Measurements from ENCODE around the gene ETV6.

Gene ETV6

DNA sequence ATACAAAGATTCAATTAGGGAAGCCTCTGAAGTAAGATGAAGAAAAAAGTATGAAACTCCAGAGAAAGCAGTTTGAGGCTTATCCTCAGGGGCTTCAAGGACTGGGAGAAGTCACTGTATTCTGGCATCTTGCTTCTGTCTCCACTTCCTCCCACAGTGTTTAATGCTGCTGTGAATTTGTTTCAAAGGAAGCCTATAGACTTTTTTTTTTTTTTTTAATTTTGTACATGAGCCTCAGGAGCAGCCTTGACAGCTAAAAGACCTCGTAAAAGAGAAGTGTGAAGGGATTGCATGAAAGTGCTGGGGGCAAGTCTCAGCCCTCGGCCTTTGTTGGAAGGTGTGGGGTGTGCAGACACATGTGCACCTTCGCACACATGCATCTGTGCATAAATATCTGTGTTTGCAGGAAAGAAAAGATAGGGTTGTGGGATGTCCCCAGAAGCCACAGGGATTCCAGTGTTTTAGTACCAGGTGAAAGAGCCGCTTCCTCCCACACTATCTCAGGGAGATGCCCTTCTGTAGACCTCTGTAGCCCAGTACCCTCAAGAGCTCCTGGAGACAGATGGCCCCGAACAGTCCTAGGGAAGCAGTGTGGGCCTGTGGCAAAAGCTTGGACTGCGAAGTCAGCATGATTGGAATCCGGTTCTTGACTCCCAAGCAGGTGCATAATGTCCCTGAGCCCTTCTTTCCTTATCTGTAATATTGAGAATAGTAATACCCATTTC lies 227.8 kb downstream of the ETV6 start:
- Histone ChIP-seq H3K9me3 (ENCODE audit: control insufficient read depth, insufficient read depth, low read depth, low read length) (no peaks in the 10 kb centered on the region), H3K9ac (ENCODE audit: low read length) (peak overlapping the region; percentile 28), H3K4me3 (ENCODE audit: low read depth, low read length) (no peak overlapping the region), H3K27ac (ENCODE audit: low read depth, low read length) (0 out of 2 replicates have a peak overlapping the region, but pooled peaks have one; percentile 35), H3K4me1 (ENCODE audit: control insufficient read depth, insufficient read depth, low read length) (peaks cover 23% of the 10 kb centered on the region), H3K36me3 (ENCODE audit: control insufficient read depth, insufficient read depth, low read length) (no peaks in the 10 kb centered on the region), H3K27me3 (ENCODE audit: control insufficient read depth, insufficient read depth, low read length) (no peaks in the 10 kb centered on the region)

DNA sequence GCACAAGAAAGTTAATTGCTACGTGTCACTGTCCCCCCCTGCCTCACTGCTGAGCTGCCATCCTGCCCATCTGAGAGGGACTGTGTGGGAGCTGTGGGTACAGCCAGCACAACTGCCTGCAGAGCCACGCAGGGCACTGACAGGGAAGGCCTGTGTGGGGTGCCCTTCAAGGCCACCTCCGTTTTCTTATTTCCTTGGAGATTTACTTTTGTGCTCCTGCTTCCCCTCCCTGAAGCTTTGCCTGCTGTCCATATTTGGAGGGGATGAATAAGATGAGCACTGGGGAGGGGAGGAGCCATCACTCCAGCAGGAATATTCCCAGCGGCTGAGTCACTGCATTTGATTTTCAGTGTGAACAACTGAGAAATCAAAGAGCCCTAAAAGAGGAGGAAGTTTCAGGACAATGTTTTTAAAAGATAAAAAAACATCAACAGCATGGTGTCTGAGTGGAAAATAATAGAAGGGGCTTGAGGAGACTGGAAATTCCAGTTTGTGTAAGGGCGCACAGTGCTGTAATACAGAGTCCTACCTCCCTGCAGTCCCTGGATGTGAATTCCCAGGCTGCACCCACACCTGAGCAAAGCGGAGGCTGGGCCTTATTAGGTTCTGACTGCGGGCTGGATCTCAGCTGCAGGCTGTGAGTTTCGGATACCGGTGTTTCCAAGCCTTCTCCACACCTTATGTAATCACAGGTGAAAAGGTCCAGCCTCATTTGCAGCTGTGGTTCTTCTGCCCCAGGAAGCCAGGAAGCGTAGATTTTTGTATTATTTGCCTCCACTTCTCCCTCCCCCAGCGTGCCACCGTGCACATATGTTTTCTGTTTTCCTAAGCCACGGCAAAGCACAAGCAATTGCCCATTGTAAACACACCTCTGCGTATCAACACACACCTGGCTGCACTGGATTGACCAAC lies 228.7 kb downstream of the ETV6 start:
- no peaks in the 10 kb centered on the region for H3K27me3 ChIP-seq (ENCODE audit: control insufficient read depth, insufficient read depth, low read length)
- H3K4me3 ChIP-seq (ENCODE audit: low read depth, low read length): no peak overlapping the region
- no peaks in the 10 kb centered on the region for H3K36me3 ChIP-seq (ENCODE audit: control insufficient read depth, insufficient read depth, low read length)
- H3K27ac ChIP-seq (ENCODE audit: low read depth, low read length): peak overlapping the region; percentile 56; the same call in 1 of the 2 replicates
- H3K9ac ChIP-seq (ENCODE audit: low read length): peak overlapping the region; percentile 44
- H3K4me1 ChIP-seq (ENCODE audit: control insufficient read depth, insufficient read depth, low read length): peaks cover 23% of the 10 kb centered on the region
- no peaks in the 10 kb centered on the region for H3K9me3 ChIP-seq (ENCODE audit: control insufficient read depth, insufficient read depth, low read depth, low read length)

DNA sequence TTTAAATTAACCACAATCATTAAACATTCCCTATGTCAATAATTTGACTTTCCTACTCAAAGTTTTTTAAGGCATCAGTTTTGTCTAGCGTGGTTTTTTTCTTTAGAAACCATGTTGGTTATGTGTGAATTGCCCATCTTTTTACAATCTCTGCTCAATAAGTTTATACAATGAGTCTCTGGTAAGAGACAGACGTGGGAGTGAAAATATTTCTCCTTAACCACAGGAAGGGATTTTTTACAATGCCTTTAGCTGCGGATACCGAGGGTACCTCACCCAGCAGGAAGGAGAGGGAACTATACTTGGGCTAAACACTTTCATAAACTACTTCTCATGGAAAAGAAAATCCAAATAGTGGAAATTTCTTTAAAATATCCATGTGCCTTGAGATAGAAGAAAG lies 229.8 kb downstream of the ETV6 start:
- Histone ChIP-seq H3K36me3 (ENCODE audit: control insufficient read depth, insufficient read depth, low read length) (no peaks in the 10 kb centered on the region), H3K9me3 (ENCODE audit: control insufficient read depth, insufficient read depth, low read depth, low read length) (no peaks in the 10 kb centered on the region), H3K4me3 (ENCODE audit: low read depth, low read length) (no peak overlapping the region), H3K27ac (ENCODE audit: low read depth, low read length) (no peak overlapping the region; the same call in 1 of the 2 replicates), H3K9ac (ENCODE audit: low read length) (no peak overlapping the region), H3K27me3 (ENCODE audit: control insufficient read depth, insufficient read depth, low read length) (no peaks in the 10 kb centered on the region), H3K4me1 (ENCODE audit: control insufficient read depth, insufficient read depth, low read length) (peaks cover 23% of the 10 kb centered on the region)

DNA sequence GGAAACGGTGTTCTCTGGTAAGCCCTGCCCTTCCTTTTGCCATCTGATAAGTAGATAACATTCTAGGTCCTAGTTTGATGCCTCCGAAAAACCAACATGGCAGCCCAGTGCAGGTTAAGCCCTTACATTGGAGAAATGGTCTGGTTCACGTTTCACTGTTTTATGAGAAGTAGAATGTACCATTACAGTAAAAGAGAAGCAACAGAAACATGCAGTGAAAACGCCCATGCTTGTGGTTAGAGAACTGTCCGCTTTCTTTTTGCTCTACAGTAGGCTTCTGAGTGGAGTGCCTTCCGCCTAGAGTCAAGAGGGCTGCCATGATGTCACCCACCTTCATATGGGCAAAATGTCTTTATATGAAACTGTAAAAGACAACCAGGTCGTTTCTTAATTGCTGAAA lies 230.9 kb downstream of the ETV6 start:
- no peaks in the 10 kb centered on the region for H3K36me3 ChIP-seq (ENCODE audit: control insufficient read depth, insufficient read depth, low read length)

DNA sequence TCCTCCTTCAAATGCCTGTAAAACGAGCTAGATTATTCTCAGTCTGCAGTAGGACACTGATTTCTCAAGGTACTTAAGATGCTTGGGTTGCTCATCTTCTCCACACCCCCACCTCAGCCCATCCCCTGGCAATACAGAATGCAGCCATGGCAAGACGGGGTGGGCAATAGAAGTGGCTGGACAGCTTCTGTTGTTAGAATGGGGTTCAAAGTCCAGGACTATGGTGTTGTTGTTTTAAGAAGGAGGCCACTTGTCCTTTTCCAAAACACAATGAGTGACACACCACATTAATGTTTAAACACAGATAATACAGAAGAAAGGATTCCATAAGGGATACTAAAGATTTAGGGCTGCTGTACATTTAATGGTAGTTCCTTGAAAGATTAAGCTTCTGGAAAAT lies 232.4 kb downstream of the ETV6 start:
- Histone ChIP-seq H3K36me3 (ENCODE audit: control insufficient read depth, insufficient read depth, low read length) (no peaks in the 10 kb centered on the region), H3K4me1 (ENCODE audit: control insufficient read depth, insufficient read depth, low read length) (peaks cover 38% of the 10 kb centered on the region), H3K27ac (ENCODE audit: low read depth, low read length) (no peak overlapping the region), H3K4me3 (ENCODE audit: low read depth, low read length) (no peak overlapping the region), H3K9me3 (ENCODE audit: control insufficient read depth, insufficient read depth, low read depth, low read length) (no peaks in the 10 kb centered on the region), H3K27me3 (ENCODE audit: control insufficient read depth, insufficient read depth, low read length) (no peaks in the 10 kb centered on the region), H3K9ac (ENCODE audit: low read length) (no peak overlapping the region)

More for the DNA sequence above, 230.9 kb downstream of the ETV6 start:
- Histone ChIP-seq H3K9ac (ENCODE audit: low read length) (no peak overlapping the region), H3K4me3 (ENCODE audit: low read depth, low read length) (no peak overlapping the region), H3K4me1 (ENCODE audit: control insufficient read depth, insufficient read depth, low read length) (peaks cover 34% of the 10 kb centered on the region), H3K27me3 (ENCODE audit: control insufficient read depth, insufficient read depth, low read length) (no peaks in the 10 kb centered on the region), H3K27ac (ENCODE audit: low read depth, low read length) (no peak overlapping the region), H3K9me3 (ENCODE audit: control insufficient read depth, insufficient read depth, low read depth, low read length) (no peaks in the 10 kb centered on the region)

DNA sequence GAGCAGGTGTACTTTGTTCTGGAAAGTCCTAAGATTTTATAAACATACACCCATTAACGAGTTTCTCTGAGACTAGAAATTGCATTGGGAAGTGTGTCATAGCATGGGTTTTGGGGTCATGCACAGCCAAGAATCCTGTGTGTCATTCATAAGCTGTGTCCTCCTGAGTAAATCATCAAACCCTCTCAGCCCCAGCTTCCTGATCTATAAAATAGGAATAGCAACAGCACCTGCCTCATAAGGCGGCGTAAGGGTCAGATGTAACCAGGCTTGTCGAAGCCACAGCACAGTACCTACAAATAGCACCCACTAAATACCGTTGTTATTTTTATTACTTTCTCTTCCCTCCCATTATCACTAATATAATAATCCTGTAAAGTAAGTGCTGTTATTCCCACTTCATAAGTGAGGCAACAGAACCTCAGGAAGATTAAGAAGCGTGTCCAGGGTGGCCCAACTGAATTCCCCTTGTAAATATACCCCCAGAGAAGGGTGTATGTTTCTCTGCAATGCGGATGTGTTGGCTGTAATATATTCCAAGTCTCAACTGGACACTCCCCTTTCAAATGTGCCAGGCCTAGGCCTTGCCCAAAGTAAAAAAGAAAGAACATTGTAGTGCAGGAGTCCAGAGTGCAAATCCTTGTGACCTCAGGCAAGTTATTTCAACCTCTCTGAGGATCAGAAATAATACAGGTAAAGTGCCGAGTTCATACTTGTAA lies 233.0 kb downstream of the ETV6 start:
- no peak overlapping the region for H3K4me3 ChIP-seq (ENCODE audit: low read depth, low read length)
- H3K36me3 ChIP-seq (ENCODE audit: control insufficient read depth, insufficient read depth, low read length): no peaks in the 10 kb centered on the region
- no peak overlapping the region for H3K27ac ChIP-seq (ENCODE audit: low read depth, low read length)
- peaks cover 36% of the 10 kb centered on the region for H3K4me1 ChIP-seq (ENCODE audit: control insufficient read depth, insufficient read depth, low read length)
- H3K27me3 ChIP-seq (ENCODE audit: control insufficient read depth, insufficient read depth, low read length): no peaks in the 10 kb centered on the region
- H3K9ac ChIP-seq (ENCODE audit: low read length): no peak overlapping the region
- no peaks in the 10 kb centered on the region for H3K9me3 ChIP-seq (ENCODE audit: control insufficient read depth, insufficient read depth, low read depth, low read length)

DNA sequence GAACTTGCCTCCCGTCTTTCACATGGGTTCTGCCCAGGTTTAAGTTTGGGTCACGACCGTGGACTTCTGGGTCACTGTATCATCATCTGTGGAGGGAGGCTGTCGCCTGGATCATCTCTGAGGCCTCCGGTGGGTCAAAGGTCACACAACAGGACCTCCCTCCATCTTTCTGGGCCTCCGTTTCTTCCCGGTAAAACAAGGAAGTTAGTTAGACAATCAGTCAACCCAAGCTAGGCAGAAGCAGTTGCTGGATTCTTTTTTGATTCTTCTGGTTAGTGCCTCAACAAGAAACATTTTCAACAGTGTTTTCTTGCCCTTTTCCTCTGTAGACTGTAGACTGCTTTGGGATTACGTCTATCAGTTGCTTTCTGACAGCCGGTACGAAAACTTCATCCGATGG lies 234.6 kb downstream of the ETV6 start:
- no peaks in the 10 kb centered on the region for H3K27me3 ChIP-seq (ENCODE audit: control insufficient read depth, insufficient read depth, low read length)
- peaks cover 19% of the 10 kb centered on the region; the same call in 1 of the 2 replicates for H3K4me1 ChIP-seq (ENCODE audit: control insufficient read depth, insufficient read depth, low read length)
- peak overlapping the region; percentile 42; the same call in 1 of the 2 replicates for H3K27ac ChIP-seq (ENCODE audit: low read depth, low read length)
- H3K9me3 ChIP-seq (ENCODE audit: control insufficient read depth, insufficient read depth, low read depth, low read length): no peaks in the 10 kb centered on the region
- no peak overlapping the region for H3K4me3 ChIP-seq (ENCODE audit: low read depth, low read length)
- peaks cover 5% of the 10 kb centered on the region; the same call in 1 of the 2 replicates for H3K36me3 ChIP-seq (ENCODE audit: control insufficient read depth, insufficient read depth, low read length)
- no peak overlapping the region for H3K9ac ChIP-seq (ENCODE audit: low read length)

DNA sequence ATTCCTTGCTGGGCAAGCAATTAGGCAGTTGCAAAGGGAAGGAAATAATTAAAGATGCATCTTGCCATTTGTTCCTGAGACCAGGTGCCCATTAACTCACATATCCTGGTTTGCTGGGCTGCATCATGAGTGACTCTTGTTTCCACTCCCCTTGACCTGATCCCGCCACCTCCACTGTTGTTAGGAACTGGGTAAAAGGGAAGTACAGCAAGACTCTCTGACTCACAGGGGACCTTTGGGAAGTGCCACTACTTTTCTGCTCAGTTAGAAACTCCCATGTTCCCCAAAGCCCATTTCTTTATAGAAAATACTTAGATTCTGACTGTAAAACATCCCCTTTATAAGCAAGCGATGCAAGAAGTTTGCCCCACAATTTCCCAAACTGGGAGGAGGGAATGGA lies 235.2 kb downstream of the ETV6 start:
- peaks cover 19% of the 10 kb centered on the region; the same call in 1 of the 2 replicates for H3K4me1 ChIP-seq (ENCODE audit: control insufficient read depth, insufficient read depth, low read length)
- peak overlapping the region; percentile 26 for H3K9ac ChIP-seq (ENCODE audit: low read length)
- H3K9me3 ChIP-seq (ENCODE audit: control insufficient read depth, insufficient read depth, low read depth, low read length): no peaks in the 10 kb centered on the region
- peak overlapping the region; percentile 42; the same call in 1 of the 2 replicates for H3K27ac ChIP-seq (ENCODE audit: low read depth, low read length)
- H3K36me3 ChIP-seq (ENCODE audit: control insufficient read depth, insufficient read depth, low read length): peaks cover 5% of the 10 kb centered on the region; the same call in 1 of the 2 replicates
- no peaks in the 10 kb centered on the region for H3K27me3 ChIP-seq (ENCODE audit: control insufficient read depth, insufficient read depth, low read length)
- H3K4me3 ChIP-seq (ENCODE audit: low read depth, low read length): no peak overlapping the region

DNA sequence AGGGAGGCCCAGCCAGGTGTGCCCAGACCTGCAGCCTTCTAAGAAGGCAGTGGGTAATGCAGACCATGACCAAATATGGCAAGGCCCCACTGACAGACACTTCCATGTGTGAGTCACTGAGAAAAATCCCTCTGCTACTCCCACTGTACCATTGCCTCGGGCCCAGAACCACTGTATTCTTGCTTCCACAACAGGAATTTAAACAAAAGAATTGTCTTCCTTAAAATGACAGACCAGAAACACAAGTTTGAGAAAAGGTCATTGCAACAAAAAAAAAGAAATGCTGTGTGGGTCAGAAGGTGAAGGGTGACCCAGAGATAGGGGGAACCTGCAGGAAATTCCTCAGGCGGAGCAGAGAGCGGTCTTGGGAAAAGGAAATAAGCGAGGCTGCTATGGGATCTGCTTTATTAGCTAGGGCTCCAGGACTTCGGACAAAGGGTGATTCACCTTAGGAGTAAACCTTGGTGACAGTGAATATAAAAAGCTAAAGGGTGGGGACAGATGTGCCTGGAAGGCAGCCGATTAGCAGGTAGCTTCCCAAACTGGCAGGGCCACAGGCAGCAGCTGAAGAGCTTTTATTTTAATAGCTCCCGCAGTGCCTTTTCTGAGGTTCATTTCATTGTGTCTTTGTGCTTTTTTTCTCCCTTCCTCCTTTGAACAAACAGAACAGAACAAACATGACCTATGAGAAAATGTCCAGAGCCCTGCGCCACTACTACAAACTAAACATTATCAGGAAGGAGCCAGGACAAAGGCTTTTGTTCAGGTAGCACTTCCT lies 236.0 kb downstream of the ETV6 start:
- peaks cover 5% of the 10 kb centered on the region; the same call in 1 of the 2 replicates for H3K36me3 ChIP-seq (ENCODE audit: control insufficient read depth, insufficient read depth, low read length)
- H3K27me3 ChIP-seq (ENCODE audit: control insufficient read depth, insufficient read depth, low read length): no peaks in the 10 kb centered on the region
- peaks cover 19% of the 10 kb centered on the region; the same call in 1 of the 2 replicates for H3K4me1 ChIP-seq (ENCODE audit: control insufficient read depth, insufficient read depth, low read length)
- H3K27ac ChIP-seq (ENCODE audit: low read depth, low read length): peak overlapping the region; percentile 44; the same call in 1 of the 2 replicates
- H3K9ac ChIP-seq (ENCODE audit: low read length): peak overlapping the region; percentile 64
- H3K4me3 ChIP-seq (ENCODE audit: low read depth, low read length): no peak overlapping the region
- no peaks in the 10 kb centered on the region for H3K9me3 ChIP-seq (ENCODE audit: control insufficient read depth, insufficient read depth, low read depth, low read length)

DNA sequence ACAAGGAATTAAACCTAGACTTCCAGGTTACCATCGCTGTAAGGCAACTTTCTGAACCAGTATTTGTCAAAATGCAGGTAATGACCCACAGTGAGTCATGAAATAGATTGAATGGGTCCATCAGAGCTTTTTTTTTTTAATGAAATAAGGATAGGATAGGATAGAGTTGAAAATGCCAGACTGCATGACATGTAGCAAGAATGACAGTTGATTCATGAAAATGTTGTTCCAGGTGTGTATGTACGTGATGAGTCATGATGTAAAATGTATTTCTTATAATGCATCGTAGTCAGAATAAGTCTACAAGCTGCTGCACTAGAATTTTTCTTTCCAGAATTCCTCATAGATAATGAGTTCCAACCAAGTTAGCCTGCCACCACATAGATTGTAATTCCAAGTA lies 236.9 kb downstream of the ETV6 start:
- peak overlapping the region; percentile 44; the same call in 1 of the 2 replicates for H3K27ac ChIP-seq (ENCODE audit: low read depth, low read length)
- peaks cover 12% of the 10 kb centered on the region for H3K36me3 ChIP-seq (ENCODE audit: control insufficient read depth, insufficient read depth, low read length)

More for the DNA sequence above, 236.9 kb downstream of the ETV6 start:
- Histone ChIP-seq H3K9ac (ENCODE audit: low read length) (no peak overlapping the region), H3K27me3 (ENCODE audit: control insufficient read depth, insufficient read depth, low read length) (no peaks in the 10 kb centered on the region), H3K4me3 (ENCODE audit: low read depth, low read length) (no peak overlapping the region), H3K4me1 (ENCODE audit: control insufficient read depth, insufficient read depth, low read length) (peaks cover 19% of the 10 kb centered on the region; the same call in 1 of the 2 replicates), H3K9me3 (ENCODE audit: control insufficient read depth, insufficient read depth, low read depth, low read length) (no peaks in the 10 kb centered on the region)

All from HUES6 (cell line).